ENCODE measurements around the gene BTBD9. TPM values are rescaled to one million over a fixed set of nuclear protein-coding genes. Genes with fewer than 3 reads are reported as not detected.

BTBD9 gene
- total and polyA plus RNA-seq, 2 of the 13 experiments (the other 11 are each of a cell fraction or from before 2014, with no cell fraction given) = 1.2 to 3.0 TPM

DNA sequence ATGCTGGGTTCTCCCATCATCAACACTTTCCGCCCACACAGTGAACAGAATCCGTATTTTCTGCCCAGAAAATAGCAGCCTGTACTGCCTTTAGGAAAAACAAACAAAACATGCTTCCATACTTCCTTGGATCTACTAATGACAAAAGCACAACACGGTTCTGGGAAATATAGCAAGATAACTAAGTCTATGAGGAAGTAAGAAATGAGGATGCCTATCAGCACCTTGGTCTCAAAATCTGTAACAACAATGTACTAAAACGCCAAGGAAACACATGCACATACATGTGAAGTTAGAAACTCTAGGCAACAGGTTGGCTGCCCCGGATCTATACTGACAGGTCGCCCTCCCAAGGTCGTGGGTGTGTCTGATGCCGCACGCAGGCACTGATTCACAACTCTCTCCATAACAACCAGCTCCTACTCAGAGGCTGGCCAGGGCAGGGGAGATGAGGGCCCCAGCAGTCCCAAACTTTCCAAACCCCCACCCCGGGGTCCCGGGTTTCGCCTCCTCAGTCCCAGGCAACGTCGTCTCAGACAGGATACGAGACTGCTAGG lies 710 bp downstream of the BTBD9 start (continued):
- TF ChIP-seq, protein P1, sequence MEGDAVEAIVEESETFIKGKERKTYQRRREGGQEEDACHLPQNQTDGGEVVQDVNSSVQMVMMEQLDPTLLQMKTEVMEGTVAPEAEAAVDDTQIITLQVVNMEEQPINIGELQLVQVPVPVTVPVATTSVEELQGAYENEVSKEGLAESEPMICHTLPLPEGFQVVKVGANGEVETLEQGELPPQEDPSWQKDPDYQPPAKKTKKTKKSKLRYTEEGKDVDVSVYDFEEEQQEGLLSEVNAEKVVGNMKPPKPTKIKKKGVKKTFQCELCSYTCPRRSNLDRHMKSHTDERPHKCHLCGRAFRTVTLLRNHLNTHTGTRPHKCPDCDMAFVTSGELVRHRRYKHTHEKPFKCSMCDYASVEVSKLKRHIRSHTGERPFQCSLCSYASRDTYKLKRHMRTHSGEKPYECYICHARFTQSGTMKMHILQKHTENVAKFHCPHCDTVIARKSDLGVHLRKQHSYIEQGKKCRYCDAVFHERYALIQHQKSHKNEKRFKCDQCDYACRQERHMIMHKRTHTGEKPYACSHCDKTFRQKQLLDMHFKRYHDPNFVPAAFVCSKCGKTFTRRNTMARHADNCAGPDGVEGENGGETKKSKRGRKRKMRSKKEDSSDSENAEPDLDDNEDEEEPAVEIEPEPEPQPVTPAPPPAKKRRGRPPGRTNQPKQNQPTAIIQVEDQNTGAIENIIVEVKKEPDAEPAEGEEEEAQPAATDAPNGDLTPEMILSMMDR (CRISPR knock-in tag; IDR thresholded peaks at IDR 0.05) = 0 out of 2 replicates have a peak, but pooled peaks have one; percentile 11
- TF ChIP-seq ARNTL (CRISPR knock-in tag; IDR thresholded peaks at IDR 0.05) (peak; percentile 33; the same call in 1 of the 2 replicates), CREM (IDR thresholded peaks at IDR 0.05) (no peak), CREM (CRISPR knock-in tag; IDR thresholded peaks at IDR 0.05) (no peak), NKX3-1 (CRISPR knock-in tag; IDR thresholded peaks at IDR 0.05) (0 out of 2 replicates have a peak, but pooled peaks have one; percentile 14), SOX5 (CRISPR knock-in tag; IDR thresholded peaks at IDR 0.05; ENCODE audit: borderline replicate concordance) (0 out of 2 replicates have a peak, but pooled peaks have one; percentile 8), KLF15 (CRISPR knock-in tag; IDR thresholded peaks at IDR 0.05; ENCODE audit: borderline replicate concordance) (no peak), RARG (CRISPR knock-in tag; IDR thresholded peaks at IDR 0.05; ENCODE audit: low read depth) (0 out of 2 replicates have a peak, but pooled peaks have one; percentile 32), FOXK1 (CRISPR knock-in tag; IDR thresholded peaks at IDR 0.05; ENCODE audit: borderline replicate concordance, low read depth) (peak; percentile 24; the same call in 1 of the 2 replicates), SIN3A (IDR thresholded peaks at IDR 0.05; ENCODE audit: borderline replicate concordance, low read depth, low read length) (peak; percentile 54; the same call in 1 of the 2 replicates), ZNF383 (CRISPR knock-in tag; IDR thresholded peaks at IDR 0.05; ENCODE audit: borderline replicate concordance) (no peak), MTF2 (CRISPR knock-in tag; IDR thresholded peaks at IDR 0.05; ENCODE audit: borderline replicate concordance) (peak; percentile 71; the same call in 1 of the 2 replicates), ZNF225 (CRISPR knock-in tag; IDR thresholded peaks at IDR 0.05) (0 out of 2 replicates have a peak, but pooled peaks have one; percentile 6), KMT2A (CRISPR knock-in tag; IDR thresholded peaks at IDR 0.05) (no peak), NFATC3 (CRISPR knock-in tag; IDR thresholded peaks at IDR 0.05) (0 out of 2 replicates have a peak, but pooled peaks have one; percentile 86), ZNF17 (CRISPR knock-in tag; IDR thresholded peaks at IDR 0.05) (no peak), ZZZ3 (CRISPR knock-in tag; IDR thresholded peaks at IDR 0.05; ENCODE audit: borderline replicate concordance) (0 out of 2 replicates have a peak, but pooled peaks have one; percentile 36)
- TF ChIP-seq, protein P2, sequence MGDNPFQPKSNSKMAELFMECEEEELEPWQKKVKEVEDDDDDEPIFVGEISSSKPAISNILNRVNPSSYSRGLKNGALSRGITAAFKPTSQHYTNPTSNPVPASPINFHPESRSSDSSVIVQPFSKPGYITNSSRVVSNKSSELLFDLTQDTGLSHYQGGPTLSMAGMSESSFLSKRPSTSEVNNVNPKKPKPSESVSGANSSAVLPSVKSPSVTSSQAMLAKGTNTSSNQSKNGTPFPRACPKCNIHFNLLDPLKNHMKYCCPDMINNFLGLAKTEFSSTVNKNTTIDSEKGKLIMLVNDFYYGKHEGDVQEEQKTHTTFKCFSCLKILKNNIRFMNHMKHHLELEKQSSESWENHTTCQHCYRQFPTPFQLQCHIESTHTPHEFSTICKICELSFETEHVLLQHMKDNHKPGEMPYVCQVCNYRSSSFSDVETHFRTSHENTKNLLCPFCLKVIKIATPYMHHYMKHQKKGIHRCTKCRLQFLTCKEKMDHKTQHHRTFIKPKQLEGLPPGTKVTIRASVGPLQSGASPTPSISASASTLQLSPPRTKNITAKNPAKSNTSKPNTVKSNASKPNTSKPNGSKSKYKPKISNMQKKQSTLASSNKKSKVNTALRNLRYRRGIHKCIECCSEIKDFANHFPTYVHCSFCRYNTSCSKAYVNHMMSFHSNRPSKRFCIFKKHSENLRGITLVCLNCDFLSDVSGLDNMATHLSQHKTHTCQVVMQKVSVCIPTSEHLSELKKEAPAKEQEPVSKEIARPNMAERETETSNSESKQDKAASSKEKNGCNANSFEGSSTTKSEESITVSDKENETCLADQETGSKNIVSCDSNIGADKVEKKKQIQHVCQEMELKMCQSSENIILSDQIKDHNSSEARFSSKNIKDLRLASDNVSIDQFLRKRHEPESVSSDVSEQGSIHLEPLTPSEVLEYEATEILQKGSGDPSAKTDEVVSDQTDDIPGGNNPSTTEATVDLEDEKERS (CRISPR knock-in tag; IDR thresholded peaks at IDR 0.05) = 0 out of 2 replicates have a peak, but pooled peaks have one; percentile 21
- TF ChIP-seq, protein P3, sequence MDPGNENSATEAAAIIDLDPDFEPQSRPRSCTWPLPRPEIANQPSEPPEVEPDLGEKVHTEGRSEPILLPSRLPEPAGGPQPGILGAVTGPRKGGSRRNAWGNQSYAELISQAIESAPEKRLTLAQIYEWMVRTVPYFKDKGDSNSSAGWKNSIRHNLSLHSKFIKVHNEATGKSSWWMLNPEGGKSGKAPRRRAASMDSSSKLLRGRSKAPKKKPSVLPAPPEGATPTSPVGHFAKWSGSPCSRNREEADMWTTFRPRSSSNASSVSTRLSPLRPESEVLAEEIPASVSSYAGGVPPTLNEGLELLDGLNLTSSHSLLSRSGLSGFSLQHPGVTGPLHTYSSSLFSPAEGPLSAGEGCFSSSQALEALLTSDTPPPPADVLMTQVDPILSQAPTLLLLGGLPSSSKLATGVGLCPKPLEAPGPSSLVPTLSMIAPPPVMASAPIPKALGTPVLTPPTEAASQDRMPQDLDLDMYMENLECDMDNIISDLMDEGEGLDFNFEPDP (CRISPR knock-in tag; conservative IDR thresholded peaks at IDR 0.05) = 0 out of 2 replicates have a peak, but pooled peaks have one; percentile 85
- TF ChIP-seq, protein P4, sequence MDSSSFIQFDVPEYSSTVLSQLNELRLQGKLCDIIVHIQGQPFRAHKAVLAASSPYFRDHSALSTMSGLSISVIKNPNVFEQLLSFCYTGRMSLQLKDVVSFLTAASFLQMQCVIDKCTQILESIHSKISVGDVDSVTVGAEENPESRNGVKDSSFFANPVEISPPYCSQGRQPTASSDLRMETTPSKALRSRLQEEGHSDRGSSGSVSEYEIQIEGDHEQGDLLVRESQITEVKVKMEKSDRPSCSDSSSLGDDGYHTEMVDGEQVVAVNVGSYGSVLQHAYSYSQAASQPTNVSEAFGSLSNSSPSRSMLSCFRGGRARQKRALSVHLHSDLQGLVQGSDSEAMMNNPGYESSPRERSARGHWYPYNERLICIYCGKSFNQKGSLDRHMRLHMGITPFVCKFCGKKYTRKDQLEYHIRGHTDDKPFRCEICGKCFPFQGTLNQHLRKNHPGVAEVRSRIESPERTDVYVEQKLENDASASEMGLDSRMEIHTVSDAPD (CRISPR knock-in tag; IDR thresholded peaks at IDR 0.05) = no peak
- TF ChIP-seq, protein P5, sequence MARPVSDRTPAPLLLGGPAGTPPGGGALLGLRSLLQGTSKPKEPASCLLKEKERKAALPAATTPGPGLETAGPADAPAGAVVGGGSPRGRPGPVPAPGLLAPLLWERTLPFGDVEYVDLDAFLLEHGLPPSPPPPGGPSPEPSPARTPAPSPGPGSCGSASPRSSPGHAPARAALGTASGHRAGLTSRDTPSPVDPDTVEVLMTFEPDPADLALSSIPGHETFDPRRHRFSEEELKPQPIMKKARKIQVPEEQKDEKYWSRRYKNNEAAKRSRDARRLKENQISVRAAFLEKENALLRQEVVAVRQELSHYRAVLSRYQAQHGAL (CRISPR knock-in tag; IDR thresholded peaks at IDR 0.05; ENCODE audit: not compliant biosample characterization) = no peak
